22Rv1 (cell line): Measurements from ENCODE around the gene TFAP2A.

ENCODE experiments used
- H3K27ac ChIP-seq: fragments of 450-650 bp; 2 replicates; pipeline ENCODE4 v1.5.1; 2017
- CTCF ChIP-seq: fragments of 450-650 bp; IDR thresholded peaks from 2 replicates; pipeline ENCODE4 v1.5.1; 2017; ENCODE audit warnings: mild to moderate bottlenecking
- ZFX ChIP-seq: fragments of 450-650 bp; IDR thresholded peaks from 2 replicates; pipeline ENCODE4 v1.6.1; 2017; ENCODE audit warnings: antibody characterized with exemption, borderline replicate concordance

TFAP2A gene

GRCh38 chr6:10411971-10412460 lies 2.9 kb downstream of the TFAP2A start:
- TF ChIP-seq CTCF (no peak), ZFX (no peak)
- peak overlapping the region; percentile 99 for H3K27ac ChIP-seq

DNA sequence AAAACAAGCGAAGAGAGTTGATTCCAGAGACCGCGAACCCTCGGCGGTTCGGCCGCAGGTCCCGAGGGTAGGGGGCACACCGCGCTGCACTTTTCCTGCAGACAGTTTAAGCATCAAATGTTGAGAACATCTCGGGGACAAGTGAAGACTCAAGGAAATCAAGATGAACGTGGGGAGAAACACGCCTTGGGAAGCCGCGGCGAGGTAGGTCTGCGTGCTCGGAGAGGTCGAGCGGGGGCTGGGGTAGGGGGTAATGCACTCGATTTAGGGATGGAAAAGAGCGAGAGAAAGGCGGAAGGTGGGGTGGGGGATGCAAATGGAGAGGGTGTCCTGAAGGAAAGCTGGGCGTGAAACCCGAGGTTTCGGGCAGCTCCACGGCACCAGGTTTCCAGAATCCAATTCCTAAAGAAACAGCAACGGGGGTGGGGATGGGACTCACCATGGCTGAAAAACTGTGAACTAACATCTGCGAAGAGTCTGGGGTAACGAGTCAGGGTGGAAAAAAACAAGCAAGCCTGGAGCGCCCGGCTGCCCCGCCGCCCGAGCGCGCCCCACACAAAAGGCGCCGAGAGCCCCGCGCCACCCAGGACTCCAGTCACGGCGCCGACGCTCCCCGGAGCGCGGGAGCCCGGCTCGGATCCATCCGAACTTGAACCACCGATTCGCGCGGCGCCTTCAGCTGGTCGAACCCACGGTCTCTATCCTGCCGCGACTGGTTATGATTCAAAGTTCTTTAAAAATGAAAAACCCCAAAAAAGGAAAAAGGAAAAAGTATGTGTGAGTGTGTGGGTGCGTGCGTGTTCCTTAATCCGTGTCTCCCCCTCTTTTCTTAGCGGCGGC lies 3.5 kb downstream of the TFAP2A start:
- peak overlapping the region; percentile 99 for H3K27ac ChIP-seq
- TF ChIP-seq ZFX: no peak
- no peak for TF ChIP-seq CTCF

DNA sequence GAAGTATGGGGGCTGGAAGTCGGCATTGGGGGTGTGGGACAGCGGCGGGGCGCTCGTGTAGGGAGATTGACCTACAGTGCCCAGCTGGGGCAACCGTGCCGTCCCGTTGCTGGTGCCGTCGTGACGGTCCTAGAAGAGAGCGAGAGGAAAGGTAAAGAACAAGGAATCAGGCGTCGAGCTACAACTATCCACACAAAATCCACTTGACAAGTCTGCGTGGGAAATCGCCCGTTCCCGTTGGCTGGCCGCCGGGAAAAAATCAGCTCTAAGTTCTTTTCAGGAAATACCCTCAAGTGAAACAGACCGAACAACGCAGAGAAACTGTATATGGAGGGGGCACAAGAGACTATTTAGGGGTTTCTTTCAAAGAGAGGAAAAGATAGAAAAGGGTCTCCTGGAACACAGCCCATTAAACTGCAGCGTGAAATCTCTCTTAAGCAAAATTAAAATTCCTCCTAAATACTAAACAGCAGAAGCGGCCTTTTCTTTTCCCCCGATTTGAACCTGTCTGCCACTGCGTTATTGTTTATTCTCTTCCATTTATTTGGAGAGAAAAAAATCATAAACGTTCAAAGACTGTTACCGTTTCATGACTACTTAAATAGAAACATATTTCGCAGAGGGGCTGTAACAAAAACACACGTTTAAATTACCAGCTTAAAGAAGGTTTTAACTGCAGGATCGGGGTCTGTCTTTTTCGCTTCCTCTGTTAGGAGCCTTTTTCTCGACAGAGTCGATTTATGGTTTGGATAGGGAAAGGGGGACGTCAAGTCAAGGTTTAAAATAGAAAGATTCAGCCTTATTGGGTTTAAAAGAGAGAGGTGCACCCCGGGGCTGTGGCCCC lies 4.4 kb downstream of the TFAP2A start:
- peak overlapping the region; percentile 99 for H3K27ac ChIP-seq

DNA sequence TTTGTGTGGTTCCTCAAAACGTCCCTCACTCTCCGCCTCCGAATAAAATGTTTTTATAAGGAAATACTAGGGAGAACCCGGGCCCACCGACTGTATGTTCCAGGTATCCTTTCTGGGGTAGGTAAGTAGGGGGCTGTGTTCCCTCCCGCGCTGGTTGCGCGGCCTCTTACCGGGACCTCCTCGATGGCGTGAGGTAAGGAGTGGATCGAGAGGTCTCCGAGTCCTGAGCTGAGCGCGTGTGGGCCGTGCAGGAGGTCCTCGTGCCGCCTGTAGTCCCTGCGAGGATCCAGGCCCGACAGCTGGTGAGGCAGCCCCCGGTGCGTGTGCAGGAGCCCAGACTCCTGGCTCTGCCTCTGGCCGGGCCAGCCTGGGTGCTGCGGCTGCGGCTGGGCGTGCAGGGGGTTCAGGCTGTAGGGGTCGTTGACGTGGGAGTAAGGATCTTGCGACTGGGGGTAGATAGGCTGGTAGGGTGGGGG lies 5.1 kb downstream of the TFAP2A start:
- peak overlapping the region; percentile 99 for H3K27ac ChIP-seq
- TF ChIP-seq ZFX: no peak

More for the DNA sequence above, 4.4 kb downstream of the TFAP2A start:
- no peak for TF ChIP-seq CTCF
- TF ChIP-seq ZFX: no peak

- peak overlapping the region; percentile 99 for H3K27ac ChIP-seq
- TF ChIP-seq CTCF: no peak
- no peak for TF ChIP-seq ZFX
These were observed 5.6 kb downstream of the TFAP2A start for GRCh38 chr6:10409233-10409721.

DNA sequence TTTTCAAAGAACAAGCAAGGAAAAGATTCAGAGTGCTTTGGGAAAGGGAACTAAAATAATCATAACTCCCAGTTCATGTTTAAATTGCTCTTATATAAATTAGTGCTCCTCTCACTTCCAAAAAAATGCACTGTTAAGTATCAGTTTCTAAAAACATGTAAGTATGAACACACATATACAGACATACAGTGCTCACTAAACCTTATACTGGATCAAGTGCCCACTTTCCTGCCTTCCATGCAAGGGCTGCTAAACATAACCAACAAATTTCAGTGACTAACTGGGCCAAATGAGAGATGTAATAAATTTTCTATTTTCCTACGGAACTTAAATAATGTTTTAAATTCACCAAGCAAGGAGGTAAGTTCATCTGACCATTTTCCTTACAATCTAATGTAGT lies 6.4 kb downstream of the TFAP2A start:
- peak overlapping the region; percentile 99 for H3K27ac ChIP-seq
- TF ChIP-seq ZFX: no peak
- TF ChIP-seq CTCF: no peak

DNA sequence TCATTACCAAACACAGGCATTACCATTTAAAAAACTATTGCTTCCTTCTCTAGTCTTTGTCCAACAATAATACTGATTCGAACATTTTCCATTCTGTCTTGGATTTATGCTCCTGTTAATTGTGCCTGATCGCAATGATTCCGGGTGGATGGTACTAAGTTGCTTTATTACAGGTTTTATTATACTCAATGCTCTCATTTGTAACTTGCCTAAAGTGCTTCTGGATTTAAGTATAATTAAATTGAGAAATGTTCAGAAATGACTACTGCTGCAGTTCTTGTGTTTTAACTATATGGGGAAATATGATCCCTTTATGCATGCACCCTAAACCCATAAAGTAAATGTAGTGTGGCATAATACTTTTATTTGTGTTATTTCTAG lies 7.2 kb downstream of the TFAP2A start:
- TF ChIP-seq ZFX (no peak), CTCF (no peak)
- peak overlapping the region; percentile 99 for H3K27ac ChIP-seq
